Sigmoid colon (tissue), 4 donors: ENCODE data around the gene DDR2.

Experiments
- CTCF ChIP-seq, 4 experiments: fragments of 450-650 bp in 3 of 4; fragments of 200-600 bp in 1 of 4; IDR thresholded peaks; one replicate each; pipeline ENCODE4 v1.5.1; 2016 to 2019; ENCODE audit warnings: antibody characterized with exemption in 4 of 4, mild to moderate bottlenecking in 3 of 4, moderate library complexity in 2 of 4
- POLR2A ChIP-seq, 2 donors: fragments of 450-650 bp; IDR thresholded peaks; one replicate each; pipeline ENCODE4 v1.6.1; 2016; ENCODE audit warnings: antibody characterized with exemption in 2 of 2, mild to moderate bottlenecking in 2 of 2, moderate library complexity in 2 of 2
- POLR2AphosphoS5 ChIP-seq, 4 donors: sonication (generic); formaldehyde crosslinking; IDR thresholded peaks; one replicate each; pipeline ENCODE4 v1.6.1; 2017; ENCODE audit warnings: antibody characterized with exemption in 4 of 4

- TF ChIP-seq CTCF (IDR thresholded peaks at IDR 0.05) (no peak), POLR2AphosphoS5 (IDR thresholded peaks at IDR 0.05) (no peak), POLR2A (IDR thresholded peaks at IDR 0.05) (no peak)
Observed at GRCh38 chr1:162822391-162823200, 190.3 kb downstream of the DDR2 start.
